UCSD-AML1 (cell line): ENCODE data around the gene RGS9.

ENCODE experiments used
- DNase-seq: peaks from one replicate; lab custom pipeline; 2025; ENCODE audit not compliant: unreplicated experiment; lab: John Stamatoyannopoulos, UW

The RGS9 gene

GRCh38 chr17:65249774-65250173 lies 112.6 kb downstream of the RGS9 start:
- no peak for DNase-seq

DNA sequence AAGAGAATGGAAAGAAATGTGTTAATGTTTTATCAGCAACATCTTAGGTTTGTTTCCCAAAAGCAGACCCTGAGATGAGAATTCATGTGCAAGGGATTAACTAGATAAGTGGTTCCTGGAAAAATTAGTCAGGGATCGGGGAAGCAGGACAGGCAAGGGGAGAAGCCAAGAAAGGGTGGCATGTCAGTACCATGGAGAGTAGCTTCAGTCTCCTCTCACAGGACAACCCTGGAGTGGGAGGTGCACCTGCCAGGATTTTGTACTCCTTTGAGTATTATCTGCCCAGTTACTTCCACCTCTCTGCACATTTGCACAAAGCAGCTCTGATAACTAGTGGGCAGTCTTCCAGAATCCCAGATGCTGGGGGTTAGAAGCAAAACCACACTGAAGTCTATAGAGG lies 117.0 kb downstream of the RGS9 start:
- no peak for DNase-seq

DNA sequence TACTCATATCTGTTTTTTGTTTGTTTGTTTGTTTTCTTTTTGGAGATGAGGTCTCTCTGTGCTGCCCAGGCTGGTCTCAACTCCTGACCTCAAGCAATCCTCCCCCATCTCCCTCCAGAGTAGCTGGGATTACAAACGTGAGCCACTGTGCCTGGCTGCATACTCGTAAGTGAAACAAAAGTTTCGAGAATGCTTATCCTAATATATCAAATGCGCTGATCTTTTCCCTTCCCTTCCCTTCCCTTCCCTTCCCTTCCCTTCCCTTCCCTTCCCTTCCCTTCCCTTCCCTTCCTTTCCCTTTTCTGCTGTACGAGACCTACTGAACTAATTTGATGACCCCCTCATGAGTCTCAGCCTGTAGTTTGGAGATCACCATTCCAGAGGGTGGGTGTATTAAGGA lies 122.1 kb downstream of the RGS9 start:
- no peak for DNase-seq

GRCh38 chr17:65259696-65260485 lies 122.7 kb downstream of the RGS9 start:
- DNase-seq: no peak

DNA sequence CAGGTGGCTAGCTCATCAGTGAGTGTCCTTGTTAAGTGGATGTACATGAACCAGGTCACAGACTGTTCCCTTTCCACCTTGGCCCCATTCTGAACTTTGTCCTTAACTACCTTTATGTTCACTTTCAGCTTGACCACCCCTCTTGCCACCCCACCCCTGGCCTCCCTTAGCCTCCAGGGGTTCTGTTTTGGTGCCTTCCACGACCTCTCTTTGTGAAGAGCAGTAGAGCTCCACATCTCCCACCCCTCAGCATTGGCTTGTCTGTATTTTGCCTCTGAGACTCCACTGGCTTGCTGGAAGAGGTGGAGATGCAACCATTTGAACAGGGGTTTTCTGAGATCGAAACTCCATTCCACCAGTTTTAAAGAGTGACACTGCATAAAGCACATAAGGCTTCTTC lies 123.5 kb downstream of the RGS9 start:
- no peak for DNase-seq

- no peak for DNase-seq
These were observed 124.0 kb downstream of the RGS9 start for GRCh38 chr17:65261152-65261551.

DNA sequence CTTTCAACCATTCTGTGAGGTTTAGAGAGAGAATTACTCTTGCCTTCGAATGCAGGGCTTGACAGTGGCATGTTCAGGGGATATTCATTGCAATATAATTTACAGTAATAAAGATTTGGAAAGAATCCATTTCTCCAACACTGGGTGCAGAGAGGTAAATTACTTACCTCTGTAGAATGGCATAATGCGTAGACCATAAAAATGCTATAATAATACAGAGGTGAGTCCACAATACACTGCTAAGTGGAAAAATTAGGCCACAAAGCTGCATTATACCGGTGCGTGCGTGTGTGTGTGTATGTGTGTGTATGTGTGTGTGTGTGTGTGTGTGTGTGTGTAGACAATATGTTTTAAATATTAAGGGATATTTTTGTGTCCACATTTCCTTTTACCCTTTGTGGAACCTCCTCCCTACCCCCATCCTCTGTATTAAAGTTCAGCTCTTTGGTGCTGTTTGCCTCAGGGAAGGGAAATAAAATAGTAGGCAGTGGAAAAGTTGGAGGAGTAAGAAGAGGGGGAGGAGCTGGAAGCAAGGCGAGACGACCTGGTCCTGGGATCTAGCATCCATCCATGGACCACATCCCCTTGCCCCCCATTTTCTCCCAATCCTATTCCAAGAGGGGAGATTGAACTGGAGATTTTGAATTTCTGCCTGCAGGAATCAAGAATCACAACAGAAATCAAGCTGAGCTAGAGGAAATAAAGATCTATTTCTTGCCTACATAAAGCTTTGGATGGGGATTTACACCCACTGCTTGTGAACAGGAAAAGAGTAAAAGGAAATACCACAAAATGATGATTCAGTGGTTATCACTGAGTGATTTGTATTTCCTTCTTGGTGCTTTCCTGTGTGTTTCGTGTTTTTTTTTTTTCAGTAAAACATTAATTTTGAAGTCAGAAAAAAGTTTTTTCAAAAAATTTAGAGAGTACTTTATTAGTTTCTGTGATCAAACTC lies 124.8 kb downstream of the RGS9 start:
- no peak for DNase-seq

DNA sequence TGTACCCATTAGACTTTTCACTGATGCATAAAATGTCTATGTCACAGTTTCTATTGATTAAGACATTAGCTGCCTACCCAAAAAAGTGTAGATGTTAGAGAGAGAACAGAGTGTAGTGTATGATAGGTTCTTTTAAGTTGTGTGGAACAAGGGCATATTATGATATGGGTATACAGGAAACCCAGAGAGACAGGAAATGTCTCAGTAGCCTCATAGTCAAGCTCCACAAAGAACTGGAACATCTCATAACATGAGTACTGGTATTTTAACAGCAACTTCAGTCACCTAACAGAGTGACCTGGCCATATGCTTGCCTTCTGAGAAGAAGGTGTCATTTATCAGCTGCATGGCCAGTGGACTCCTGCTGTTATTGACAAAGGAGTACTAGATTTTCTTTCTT lies 128.1 kb downstream of the RGS9 start:
- no peak for DNase-seq

- DNase-seq: no peak
These were observed 131.7 kb downstream of the RGS9 start for GRCh38 chr17:65268832-65269231.

- no peak for DNase-seq
These were observed 133.5 kb downstream of the RGS9 start for GRCh38 chr17:65270499-65271253.

GRCh38 chr17:65271296-65271695 lies 134.1 kb downstream of the RGS9 start:
- DNase-seq: no peak
